Brain pericyte (primary cell): Measurements from ENCODE around the gene PLEKHA7.
"Not testable (repeated sequence)": the region's sequence is repeated elsewhere in the genome, so short reads cannot be mapped to it uniquely, and the experiment has no call there.

Experiments
- DNase-seq: peaks from one replicate; pipeline ENCODE4 v3.0.0-alpha.2; 2012; ENCODE audit warnings: low read depth, low spot score

The PLEKHA7 gene

GRCh38 chr11:17012179-17012578, 2.0 kb downstream of the PLEKHA7 start:
- DNase-seq, result no peak

- DNase-seq, result no peak
These were observed 3.3 kb downstream of the PLEKHA7 start for GRCh38 chr11:17010851-17011420.

- DNase-seq, result no peak
These were observed 6.1 kb downstream of the PLEKHA7 start for GRCh38 chr11:17008099-17008498.

GRCh38 chr11:17005646-17006045, 8.6 kb downstream of the PLEKHA7 start:
- no peak for DNase-seq

GRCh38 chr11:17004486-17005148, 9.6 kb downstream of the PLEKHA7 start:
- DNase-seq, result no peak

GRCh38 chr11:17003426-17003825, 10.8 kb downstream of the PLEKHA7 start:
- no peak for DNase-seq

GRCh38 chr11:17002543-17002942, 11.7 kb downstream of the PLEKHA7 start:
- DNase-seq, result no peak

- no peak for DNase-seq
These were observed 12.4 kb downstream of the PLEKHA7 start for GRCh38 chr11:17001806-17002205.

GRCh38 chr11:17000987-17001386, 13.2 kb downstream of the PLEKHA7 start:
- no peak for DNase-seq

GRCh38 chr11:17000253-17000652, 14.0 kb downstream of the PLEKHA7 start:
- not testable (repeated sequence) for DNase-seq

- no peak for DNase-seq
These were observed 15.1 kb downstream of the PLEKHA7 start for GRCh38 chr11:16999116-16999515.

- DNase-seq, result no peak
These were observed 16.6 kb downstream of the PLEKHA7 start for GRCh38 chr11:16997624-16998023.

- no peak for DNase-seq
These were observed 20.7 kb downstream of the PLEKHA7 start for GRCh38 chr11:16993495-16993894.

- no peak for DNase-seq
These were observed 21.4 kb downstream of the PLEKHA7 start for GRCh38 chr11:16992846-16993245.

- DNase-seq, result no peak
These were observed 24.7 kb downstream of the PLEKHA7 start for GRCh38 chr11:16989554-16989953.

- no peak for DNase-seq
These were observed 27.0 kb downstream of the PLEKHA7 start for GRCh38 chr11:16987205-16987568.

- no peak for DNase-seq
These were observed 27.6 kb downstream of the PLEKHA7 start for GRCh38 chr11:16986434-16987204.

GRCh38 chr11:16985297-16985696, 28.9 kb downstream of the PLEKHA7 start:
- no peak for DNase-seq

GRCh38 chr11:16984229-16984628, 30.0 kb downstream of the PLEKHA7 start:
- DNase-seq, result no peak

- DNase-seq, result no peak
These were observed 31.4 kb downstream of the PLEKHA7 start for GRCh38 chr11:16982809-16983208.

- no peak for DNase-seq
These were observed 31.9 kb downstream of the PLEKHA7 start for GRCh38 chr11:16982256-16982671.

GRCh38 chr11:16981651-16982194, 32.5 kb downstream of the PLEKHA7 start:
- peak; percentile 61 for DNase-seq
